GM19395 (cell line): ENCODE data around the gene ABCC10.
"Not testable (repeated sequence)": the region's sequence is repeated elsewhere in the genome, so short reads cannot be mapped to it uniquely, and the experiment has no call there.

Source experiments
- ATAC-seq: cut with Tn5 transposase; IDR thresholded peaks from one replicate; pipeline ENCODE4 v1.9.1; 2021; ENCODE audit warnings: mild to moderate bottlenecking, moderate library complexity; ENCODE audit not compliant: unreplicated experiment

Gene ABCC10

DNA sequence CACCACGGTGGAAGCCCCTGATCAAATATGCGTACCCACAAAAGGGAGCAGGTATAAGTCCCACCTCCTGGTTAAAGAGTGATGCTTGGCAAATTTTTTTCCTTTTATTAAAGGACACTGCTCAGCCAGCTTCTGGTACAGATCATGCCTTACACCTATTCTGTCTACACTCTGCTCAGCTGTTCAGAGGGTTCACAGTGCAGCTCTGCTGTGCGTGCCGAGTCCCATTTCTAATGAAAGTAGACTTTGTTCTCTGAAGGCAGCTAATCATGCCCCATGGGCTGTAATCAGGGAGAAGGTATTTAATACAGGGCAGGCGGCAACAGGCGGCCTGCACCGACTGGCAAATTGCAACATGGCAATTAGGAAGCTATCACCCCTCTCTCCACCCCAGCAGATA lies 66.5 kb downstream of the ABCC10 start:
- ATAC-seq = no peak

DNA sequence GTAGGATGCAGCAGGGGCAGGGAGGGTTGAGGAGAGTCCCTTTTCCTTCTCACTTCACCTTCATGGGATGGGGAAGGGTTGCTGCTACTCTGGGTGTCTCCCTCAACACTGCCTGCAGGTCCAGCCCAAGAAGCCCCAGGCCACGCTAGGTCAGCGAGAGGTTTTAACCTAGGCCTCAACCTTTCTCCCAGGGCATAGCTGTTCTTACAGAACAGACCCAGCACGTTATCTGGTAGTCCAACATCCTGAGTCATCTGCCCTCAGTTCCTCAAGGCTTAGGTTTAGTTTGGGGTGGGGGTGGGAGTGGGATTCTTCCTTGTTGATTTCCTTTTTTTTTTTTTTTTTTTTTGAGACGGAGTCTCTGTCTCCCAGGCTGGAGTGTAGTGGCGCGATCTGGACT lies 67.0 kb downstream of the ABCC10 start:
- no peak for ATAC-seq

DNA sequence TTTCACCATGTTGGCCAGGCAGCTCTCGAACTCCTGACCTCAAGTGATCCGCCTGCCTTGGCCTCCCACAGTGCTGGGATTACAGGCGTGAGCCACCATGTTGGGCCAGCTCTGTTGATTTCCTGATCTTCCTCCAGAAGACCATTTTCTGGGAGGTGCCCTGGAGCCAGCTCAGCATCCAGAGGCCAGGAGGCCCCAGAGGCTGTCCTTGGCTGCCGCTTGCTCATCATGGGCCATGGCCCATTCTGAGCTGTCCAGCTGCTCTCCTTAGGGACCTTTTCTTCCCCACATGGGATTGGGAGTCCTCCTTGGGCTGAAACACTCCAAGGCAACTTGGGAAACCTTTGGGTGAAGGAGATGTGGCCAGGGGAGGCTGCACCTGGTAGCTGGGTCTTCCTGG lies 67.4 kb downstream of the ABCC10 start:
- no peak for ATAC-seq

DNA sequence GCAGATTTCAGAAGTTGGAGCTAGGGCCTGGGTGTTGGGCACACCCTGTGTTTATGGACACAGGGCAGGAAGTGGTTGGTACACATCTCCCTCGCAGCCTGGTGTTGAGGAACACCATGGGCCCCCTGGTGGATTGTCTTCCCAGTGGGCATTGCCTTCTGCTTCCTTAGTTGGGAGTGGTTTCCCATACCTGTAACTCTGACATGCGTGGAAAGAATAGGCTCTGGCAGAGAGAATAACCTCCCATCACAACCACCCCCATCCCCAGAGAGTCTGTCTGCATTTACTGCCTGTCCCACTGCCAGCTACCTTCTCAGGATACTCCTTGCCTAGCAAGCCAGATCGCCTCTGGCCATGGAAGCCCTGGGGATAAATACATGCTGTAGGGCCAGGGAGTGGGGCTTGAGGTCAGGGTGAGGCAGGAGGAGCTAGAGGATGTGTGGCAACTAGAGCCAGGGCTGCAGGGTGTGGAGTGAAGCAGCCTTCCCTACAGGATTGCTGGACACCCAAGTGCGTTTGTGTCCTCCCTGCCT lies 68.1 kb downstream of the ABCC10 start:
- no peak for ATAC-seq

DNA sequence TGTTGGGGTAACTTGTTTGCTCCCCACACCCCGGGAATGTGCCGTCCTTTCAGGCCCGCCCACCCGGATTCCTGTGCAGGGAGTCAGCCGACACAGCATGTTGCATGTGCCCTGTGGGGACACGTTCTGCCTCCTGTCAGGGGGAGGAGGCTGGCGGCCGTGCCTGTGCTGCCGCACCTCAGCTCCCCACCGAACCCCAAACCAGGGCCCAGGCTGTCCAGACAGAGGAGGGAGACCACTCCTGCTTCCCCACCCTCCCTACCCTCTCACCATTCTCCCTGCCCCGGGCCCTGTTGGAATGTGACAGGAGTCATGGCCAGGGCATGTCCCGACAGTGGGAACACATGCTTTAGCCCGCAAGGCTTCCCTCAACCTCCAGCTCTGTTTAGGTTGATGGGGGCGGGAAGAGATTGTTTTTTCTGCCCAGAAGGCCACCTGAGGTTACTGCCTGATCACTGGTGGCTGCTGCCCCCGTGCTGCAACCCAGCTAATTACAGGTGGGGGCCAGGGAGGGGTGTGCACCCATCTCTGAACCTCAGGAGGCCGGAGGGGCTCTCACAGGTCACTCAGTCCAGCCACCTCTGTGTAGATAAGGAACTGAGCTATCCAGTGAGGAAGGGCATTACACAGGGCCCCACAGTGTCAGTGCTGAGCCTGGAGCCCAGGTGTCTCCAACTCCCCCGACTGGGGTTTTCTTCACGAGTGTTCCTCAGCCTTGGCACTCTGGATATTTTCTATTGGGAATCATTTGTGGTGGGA lies 69.2 kb downstream of the ABCC10 start:
- no peak for ATAC-seq

DNA sequence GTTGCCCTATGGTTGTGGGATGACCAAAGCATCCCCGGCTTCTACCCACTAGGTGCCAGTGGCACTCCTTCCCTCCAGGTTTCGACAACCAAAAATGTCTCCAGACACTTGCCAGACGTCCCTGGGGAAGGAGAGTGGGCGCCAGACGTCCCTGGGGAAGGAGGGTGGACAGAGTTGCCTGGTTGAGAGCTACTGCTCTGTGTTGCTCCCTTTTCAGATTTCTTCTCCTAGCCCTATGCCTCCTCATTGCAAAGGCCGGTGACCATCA lies 69.7 kb downstream of the ABCC10 start:
- no peak for ATAC-seq

DNA sequence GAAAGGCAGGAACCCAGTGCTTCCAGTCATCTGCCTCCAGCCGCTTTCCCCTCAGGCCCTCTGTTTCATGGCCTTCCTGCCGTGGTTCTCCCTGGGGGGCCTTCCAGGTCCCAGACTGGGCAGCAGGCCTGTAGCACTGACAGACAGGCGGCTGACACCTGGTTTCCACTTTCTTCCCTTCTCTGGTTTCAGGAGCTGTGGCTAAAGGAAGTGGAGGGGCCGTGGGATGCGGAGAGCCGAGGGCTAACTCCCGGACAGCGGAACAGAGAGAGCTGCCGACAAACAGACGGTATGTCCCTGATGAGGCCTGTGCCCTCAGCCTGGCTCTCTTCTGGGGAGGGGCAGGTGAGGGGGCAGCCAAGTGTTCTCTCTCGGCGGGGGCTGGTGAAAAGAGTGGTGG lies 70.3 kb downstream of the ABCC10 start:
- no peak for ATAC-seq

DNA sequence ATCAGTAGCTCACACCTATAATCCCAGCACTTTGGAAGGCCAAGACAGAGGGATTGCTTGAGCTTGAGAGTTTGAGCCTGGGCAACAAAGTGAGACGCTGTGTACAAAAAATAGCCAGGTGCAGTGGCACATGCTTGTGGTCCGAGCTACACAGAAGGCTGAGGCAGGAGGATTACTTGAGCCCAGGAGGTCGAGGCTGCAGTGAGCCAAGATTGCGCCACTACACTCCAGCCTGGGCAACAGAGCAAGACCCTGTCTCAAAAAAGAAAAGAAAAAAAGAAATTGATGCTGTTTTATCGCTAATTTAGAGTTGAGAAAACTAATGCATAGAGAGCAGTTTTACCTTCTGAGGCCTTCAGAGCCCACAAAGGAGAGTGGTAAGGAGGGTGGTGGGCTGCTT lies 71.0 kb downstream of the ABCC10 start:
- ATAC-seq = not testable (repeated sequence)

DNA sequence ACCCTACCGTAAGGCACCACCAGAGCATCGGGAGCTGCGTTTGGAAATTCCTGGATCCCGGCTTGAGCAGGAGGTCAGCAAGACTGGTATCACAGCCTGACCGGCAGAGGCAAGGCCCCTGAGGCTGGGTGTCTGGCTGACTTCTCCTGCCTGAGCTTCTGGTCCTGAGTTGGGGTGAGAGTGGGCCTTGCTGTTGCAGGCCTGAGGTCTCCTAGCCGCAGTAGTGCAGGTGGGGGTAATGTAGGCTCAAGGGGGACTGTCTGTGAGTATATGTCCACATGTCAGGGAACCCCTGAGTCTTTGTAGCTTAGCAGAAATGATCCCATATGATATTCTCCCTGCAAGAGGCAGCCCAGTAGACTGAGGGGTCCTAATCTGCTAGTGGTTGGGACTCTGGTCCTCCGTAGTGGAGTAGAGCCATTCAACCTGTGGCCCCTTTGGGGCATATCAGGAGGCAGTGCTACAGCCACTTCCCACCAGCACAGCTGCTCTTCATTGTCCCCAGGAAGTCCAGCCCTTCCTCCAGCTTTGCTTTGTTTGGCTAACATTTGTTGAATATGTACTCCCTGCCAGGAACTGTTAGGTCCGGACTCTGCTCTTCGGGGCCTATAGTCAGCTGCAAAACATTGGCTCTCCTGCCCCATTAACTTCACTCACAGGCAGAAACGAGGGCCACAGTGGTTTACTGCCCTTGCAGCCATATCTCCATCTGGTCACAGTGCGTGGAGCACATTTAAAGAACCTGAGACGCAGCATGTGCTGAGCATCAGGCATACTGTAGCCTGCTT lies 71.9 kb downstream of the ABCC10 start:
- no peak for ATAC-seq
